DOHH2 (cell line): ENCODE data around the gene ABTB2.

Source experiments
- CTCF ChIP-seq: fragments of 200-600 bp; sonication (generic); IDR thresholded peaks from one replicate; pipeline ENCODE4 v1.5.1; 2014; ENCODE audit warnings: antibody characterized with exemption, mild to moderate bottlenecking, low read depth, low read length; ENCODE audit not compliant: poor library complexity, severe bottlenecking
- EZH2phosphoT487 ChIP-seq: fragments of 200-600 bp; sonication (generic); IDR thresholded peaks from 2 replicates; pipeline ENCODE4 v1.6.1; 2017; ENCODE audit warnings: borderline replicate concordance, mild to moderate bottlenecking, antibody characterized with exemption, low read length, moderate library complexity, mixed read lengths

DNA sequence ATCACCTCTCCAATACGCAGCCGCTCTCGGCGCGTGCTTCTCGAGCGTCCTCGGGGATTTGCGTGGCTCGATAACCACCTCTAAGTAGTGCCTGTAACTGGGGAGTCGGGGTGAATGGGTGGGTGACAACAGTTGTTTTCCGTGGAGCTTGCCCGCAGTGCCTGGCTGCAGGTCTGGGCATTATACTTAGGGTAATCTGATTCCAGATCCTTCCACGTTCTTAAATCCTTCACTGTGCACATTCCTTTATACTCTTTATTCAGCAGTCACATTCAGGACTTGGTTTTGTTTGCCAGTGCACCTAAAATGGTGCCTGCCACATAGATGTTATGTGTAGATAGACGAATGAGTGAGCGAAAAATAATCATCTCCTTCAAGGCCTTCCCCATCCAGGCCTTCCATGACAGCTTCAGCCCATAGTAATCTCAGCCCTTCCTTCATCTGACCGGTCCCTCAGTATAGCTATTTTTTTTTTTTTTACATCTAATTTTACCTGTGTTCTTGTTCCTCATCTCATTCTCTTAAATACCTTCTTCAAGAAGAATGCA lies 251.8 kb downstream of the ABTB2 start:
- TF ChIP-seq CTCF = no peak
- no peak for TF ChIP-seq EZH2phosphoT487
